A549 (cell line): Measurements from ENCODE around the gene ZBTB46. TPM values are rescaled to one million over a fixed set of nuclear protein-coding genes. Genes with fewer than 3 reads are reported as not detected.

Experiments
- ATAC-seq, 2 experiments: fragments of 200-7000 bp in 1 of 2; fragments of >200 bp in 1 of 2; cut with Nextera tagmentation in 1 of 2; cut with Tn5 transposase in 1 of 2; 3 replicates each; pipeline versions ENCODE4 v1.8.0 to v1.9.1; 2018 to 2020; ENCODE audit warnings: mild to moderate bottlenecking in 1 of 2, moderate library complexity in 1 of 2
- CTCF ChIA-PET: fragments of 300-600 bp; sonication (Branson Sonifier 250); formaldehyde crosslinking; extraction: SDS; loops from one replicate; lab custom pipeline; 2021; ENCODE audit warnings: antibody characterized with exemption, inconsistent platforms; lab: Yijun Ruan, JAX
- POLR2A ChIA-PET: fragments of 350-600 bp; formaldehyde crosslinking; extraction: SDS; loops from one replicate; lab custom pipeline; 2021; ENCODE audit warnings: antibody characterized with exemption, inconsistent platforms; lab: Yijun Ruan, JAX
- DNase-seq, 2 experiments: peaks; one replicate each; pipeline versions ENCODE4 v3.0.0 to v3.0.0-alpha.2; 2011 to 2016; ENCODE audit warnings: low read depth in 1 of 2, low spot score in 1 of 2
- FAIRE-seq: peaks from 2 replicates; lab custom pipeline; 2011; peaks lifted over from hg19 to GRCh38; lab: Jason Lieb, UNC
- H3K27ac ChIP-seq, 2 experiments: fragments of >200 bp; sonication (Bioruptor Twin); formaldehyde crosslinking; 3 replicates each; pipeline ENCODE4 v1.5.1; 2016 to 2017
- H3K4me1 ChIP-seq: fragments of >200 bp; sonication (Bioruptor Twin); formaldehyde crosslinking; 3 replicates; pipeline ENCODE4 v1.6.1; 2016
- H3K4me2 ChIP-seq: fragments of >200 bp; sonication (Bioruptor Twin); formaldehyde crosslinking; 3 replicates; pipeline ENCODE4 v1.6.1; 2016
- H3K4me3 ChIP-seq: fragments of >200 bp; sonication (Bioruptor Twin); formaldehyde crosslinking; 3 replicates; pipeline ENCODE4 v1.5.1; 2016
- H3K9me3 ChIP-seq: fragments of >200 bp; sonication (Bioruptor Twin); formaldehyde crosslinking; 3 replicates; pipeline ENCODE4 v1.6.1; 2016
- CEBPB ChIP-seq, 2 experiments: fragments of >200 bp in 1 of 2; sonication (Bioruptor Twin) in 1 of 2; formaldehyde crosslinking in 1 of 2; IDR thresholded peaks; 2 replicates each; pipeline ENCODE4 v1.6.1; 2012 to 2016
- GATA3 ChIP-seq: IDR thresholded peaks from 2 replicates; pipeline ENCODE4 v1.6.1; 2012; ENCODE audit warnings: borderline replicate concordance
- HEYL ChIP-seq: fragments of 250-450 bp; sonication (Bioruptor Pico); IDR thresholded peaks from 2 replicates; pipeline ENCODE4 v1.8.0; 2021; ENCODE audit warnings: mild to moderate bottlenecking, moderate library complexity
- HOXB5 ChIP-seq: fragments of 250-450 bp; sonication (Bioruptor Pico); IDR thresholded peaks from 2 replicates; pipeline ENCODE4 v1.5.0; 2020; ENCODE audit warnings: mild to moderate bottlenecking, moderate library complexity
- JUN ChIP-seq, 2 experiments: fragments of >200 bp; sonication (Bioruptor Twin); formaldehyde crosslinking; IDR thresholded peaks; 2 replicates in 1 of 2; 3 replicates in 1 of 2; pipeline ENCODE4 v1.6.1; 2016 to 2017
- KDM1A ChIP-seq: fragments of 200-600 bp; sonication (generic); IDR thresholded peaks from 2 replicates; pipeline ENCODE4 v1.6.1; 2016; ENCODE audit warnings: low read depth, mild to moderate bottlenecking
- NPAS2 ChIP-seq: fragments of 250-450 bp; sonication (Bioruptor Pico); IDR thresholded peaks from 2 replicates; pipeline ENCODE4 v1.8.0; 2022; ENCODE audit warnings: mild to moderate bottlenecking, moderate library complexity, borderline replicate concordance
- POLR2A ChIP-seq: IDR thresholded peaks from 2 replicates; pipeline ENCODE4 v1.6.1; 2012; ENCODE audit warnings: mild to moderate bottlenecking, low read length
- RARB ChIP-seq: fragments of 250-450 bp; sonication (Bioruptor Pico); IDR thresholded peaks from 2 replicates; pipeline ENCODE4 v1.8.0; 2021; ENCODE audit warnings: mild to moderate bottlenecking, moderate library complexity
- RNF2 ChIP-seq: fragments of 200-600 bp; sonication (generic); IDR thresholded peaks from 2 replicates; pipeline ENCODE4 v1.6.1; 2016; ENCODE audit warnings: low read depth, mild to moderate bottlenecking, antibody characterized with exemption, moderate library complexity, borderline replicate concordance
- SMC3 ChIP-seq: fragments of >200 bp; sonication (Bioruptor Twin); formaldehyde crosslinking; IDR thresholded peaks from 3 replicates; pipeline ENCODE4 v1.6.1; 2018; ENCODE audit warnings: inconsistent platforms
- SREBF2 ChIP-seq: fragments of 450-650 bp; IDR thresholded peaks from 2 replicates; pipeline ENCODE4 v1.6.1; 2014; ENCODE audit warnings: mild to moderate bottlenecking, moderate library complexity
- ZNF302 ChIP-seq: fragments of 250-450 bp; sonication (Bioruptor Pico); IDR thresholded peaks from 2 replicates; pipeline ENCODE4 v1.9.0; 2021; ENCODE audit warnings: inconsistent platforms, mild to moderate bottlenecking, moderate library complexity
- WGBS: methylation state at CpG from one replicate; pipeline ENCODE4 v1.1.6; 2017; ENCODE audit errors: missing lambda C conversion rate; 5-methylcytosine and 5-hydroxymethylcytosine counted together
- polyA plus RNA-seq, 4 experiments: library from polyadenylated mRNA; depleted of rRNA in 3 of 4; stranded (reverse); fragments of >200 nt; fragmentation: RNase III in 1 of 4; extraction: RNeasy Plus Mini Kit Qiagen cat#74134 plus additional on column Dnase treatment in 1 of 4; gene quantifications; 2 replicates in 3 of 4; 3 replicates in 1 of 4; pipeline ENCODE4 v1.2.3, GENCODE V29; 2011 to 2017
- TF ChIP-seq, protein P1 (sequence below): fragments of 450-650 bp; IDR thresholded peaks from 2 replicates; pipeline ENCODE4 v1.6.1; 2014; ENCODE audit warnings: antibody characterized with exemption
- TF ChIP-seq, protein P2 (sequence below): IDR thresholded peaks from 2 replicates; pipeline ENCODE4 v1.6.1; 2012
- TF ChIP-seq, protein P3 (sequence below): fragments of >200 bp; sonication (Bioruptor Twin); formaldehyde crosslinking; IDR thresholded peaks from 3 replicates; pipeline ENCODE4 v1.5.1; 2016
- TF ChIP-seq, protein P4 (sequence below): fragments of 200-600 bp; sonication (generic); IDR thresholded peaks from 2 replicates; pipeline ENCODE4 v1.6.1; 2016; ENCODE audit warnings: antibody characterized with exemption, mild to moderate bottlenecking, moderate library complexity

ZBTB46 gene
- polyA plus RNA-seq, 2 of the 4 experiments (the other 2 are of a cell fraction) = 0.17 to 0.43 TPM

DNA sequence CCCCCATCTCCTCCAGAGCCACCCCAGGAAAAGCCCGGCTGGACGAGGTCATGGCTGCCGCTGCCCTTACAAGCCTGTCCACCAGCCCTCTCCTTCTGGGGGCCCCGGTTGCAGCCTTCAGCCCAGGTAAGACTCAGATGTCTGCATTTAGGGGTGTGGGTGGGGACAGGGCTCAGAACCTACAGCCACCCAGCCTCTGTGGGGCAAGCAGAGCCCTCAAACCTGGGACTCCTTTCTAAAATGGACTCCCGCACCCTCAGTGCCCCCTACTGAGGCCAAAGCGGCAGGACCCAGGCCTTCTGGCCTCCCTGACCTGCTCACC, 89.7 kb downstream of the ZBTB46 start:
- FAIRE-seq = no peak
- peak overlapping the region; percentile 97 for H3K4me3 ChIP-seq
- POLR2A ChIA-PET = interaction anchor here (0.5 to 1.6 kb wide), 11 partner anchors 9 to 239 kb away, joined by 3 to 16 read pairs (median 5); partner anchors contain the start of genes ARFRP1, DNAJC5, PPDPF and TPD52L2
- DNase-seq = no peak
- peak overlapping the region; percentile 98 for H3K4me2 ChIP-seq
- WGBS = 10% methylated on average over 5 of the region's 6 CpGs
- H3K4me1 ChIP-seq = peaks cover 17% of the 10 kb centered on the region
- peak overlapping the region; percentile 93 to 96 for H3K27ac ChIP-seq
- TF ChIP-seq, protein P1, sequence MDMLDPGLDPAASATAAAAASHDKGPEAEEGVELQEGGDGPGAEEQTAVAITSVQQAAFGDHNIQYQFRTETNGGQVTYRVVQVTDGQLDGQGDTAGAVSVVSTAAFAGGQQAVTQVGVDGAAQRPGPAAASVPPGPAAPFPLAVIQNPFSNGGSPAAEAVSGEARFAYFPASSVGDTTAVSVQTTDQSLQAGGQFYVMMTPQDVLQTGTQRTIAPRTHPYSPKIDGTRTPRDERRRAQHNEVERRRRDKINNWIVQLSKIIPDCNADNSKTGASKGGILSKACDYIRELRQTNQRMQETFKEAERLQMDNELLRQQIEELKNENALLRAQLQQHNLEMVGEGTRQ = 0 out of 2 replicates have a peak, but pooled peaks have one; percentile 1
- TF ChIP-seq HEYL = no peak
- CTCF ChIA-PET = interaction anchor here (0.7 to 2.2 kb wide), 10 partner anchors 10 to 233 kb away, joined by 3 to 12 read pairs (median 4); no protein-coding TSS in a partner anchor
- no peaks in the 10 kb centered on the region for H3K9me3 ChIP-seq
- ATAC-seq = peak in 1 of 2 experiments; percentile 9; a peak in 3 of 6 replicates

DNA sequence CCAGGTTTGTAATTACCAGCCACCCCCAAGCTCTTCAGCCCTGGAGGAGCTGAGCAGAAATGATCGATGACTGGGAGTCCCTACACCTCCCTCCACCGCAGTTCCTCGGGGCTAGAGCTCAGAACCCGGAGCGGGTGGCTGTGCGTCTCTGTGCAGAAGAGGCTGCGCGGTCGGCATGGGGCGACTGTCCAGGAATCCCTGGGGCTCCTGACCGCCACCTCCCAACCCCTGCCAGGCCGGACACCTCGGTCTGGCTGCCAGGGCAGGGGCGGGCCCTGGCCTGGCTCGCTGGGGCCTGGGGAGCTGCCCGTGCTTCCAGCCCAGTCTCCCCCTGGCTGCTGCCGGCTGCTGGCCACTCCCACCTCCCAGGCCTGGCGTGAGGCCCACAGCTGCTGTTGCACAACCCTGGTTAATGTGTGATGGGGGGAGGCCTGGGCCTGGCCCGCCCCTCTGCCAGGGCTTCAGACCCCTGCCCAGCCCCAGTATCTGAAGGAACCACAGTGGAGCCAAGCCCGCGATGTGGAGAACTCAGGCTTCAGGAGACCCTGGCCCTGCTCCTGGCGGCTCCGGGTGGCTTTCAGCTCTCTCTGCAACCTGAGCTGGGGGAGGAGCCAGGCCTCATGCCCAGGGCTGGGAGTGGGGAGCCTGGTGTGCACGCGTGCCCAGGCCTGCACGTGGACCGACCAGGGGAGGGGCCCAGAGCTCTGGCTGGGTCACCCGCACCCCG, 90.3 kb downstream of the ZBTB46 start:
- ATAC-seq (peak; percentile 58 to 85), FAIRE-seq (peak; percentile 28), DNase-seq (peak; percentile 90 to 94)
- peaks cover 17% of the 10 kb centered on the region for H3K4me1 ChIP-seq
- no peaks in the 10 kb centered on the region for H3K9me3 ChIP-seq
- ChIA-PET CTCF (interaction anchor here (0.7 to 2.2 kb wide), 13 partner anchors 11 to 246 kb away, joined by 3 to 12 read pairs (median 3); no protein-coding TSS in a partner anchor), POLR2A (interaction anchor here (0.5 to 1.6 kb wide), 11 partner anchors 9 to 240 kb away, joined by 3 to 16 read pairs (median 5); partner anchors contain the start of genes ARFRP1, DNAJC5, PPDPF and TPD52L2)
- 0% methylated on average over 8 of the region's 29 CpGs for WGBS
- peak overlapping the region; percentile 98 for H3K4me2 ChIP-seq
- H3K4me3 ChIP-seq = peak overlapping the region; percentile 97
- peak overlapping the region; percentile 93 to 96 for H3K27ac ChIP-seq
- 0 out of 3 replicates have a peak, but pooled peaks have one; percentile 9 for TF ChIP-seq SMC3
- TF ChIP-seq KDM1A = no peak
- TF ChIP-seq, protein P2, sequence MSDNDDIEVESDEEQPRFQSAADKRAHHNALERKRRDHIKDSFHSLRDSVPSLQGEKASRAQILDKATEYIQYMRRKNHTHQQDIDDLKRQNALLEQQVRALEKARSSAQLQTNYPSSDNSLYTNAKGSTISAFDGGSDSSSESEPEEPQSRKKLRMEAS = peak; percentile 93
- TF ChIP-seq, protein P1 = 0 out of 2 replicates have a peak, but pooled peaks have one; percentile 2
- TF ChIP-seq NPAS2 (CRISPR knock-in tag) = peak; percentile 68; the same call in 1 of the 2 replicates
- TF ChIP-seq, protein P3, sequence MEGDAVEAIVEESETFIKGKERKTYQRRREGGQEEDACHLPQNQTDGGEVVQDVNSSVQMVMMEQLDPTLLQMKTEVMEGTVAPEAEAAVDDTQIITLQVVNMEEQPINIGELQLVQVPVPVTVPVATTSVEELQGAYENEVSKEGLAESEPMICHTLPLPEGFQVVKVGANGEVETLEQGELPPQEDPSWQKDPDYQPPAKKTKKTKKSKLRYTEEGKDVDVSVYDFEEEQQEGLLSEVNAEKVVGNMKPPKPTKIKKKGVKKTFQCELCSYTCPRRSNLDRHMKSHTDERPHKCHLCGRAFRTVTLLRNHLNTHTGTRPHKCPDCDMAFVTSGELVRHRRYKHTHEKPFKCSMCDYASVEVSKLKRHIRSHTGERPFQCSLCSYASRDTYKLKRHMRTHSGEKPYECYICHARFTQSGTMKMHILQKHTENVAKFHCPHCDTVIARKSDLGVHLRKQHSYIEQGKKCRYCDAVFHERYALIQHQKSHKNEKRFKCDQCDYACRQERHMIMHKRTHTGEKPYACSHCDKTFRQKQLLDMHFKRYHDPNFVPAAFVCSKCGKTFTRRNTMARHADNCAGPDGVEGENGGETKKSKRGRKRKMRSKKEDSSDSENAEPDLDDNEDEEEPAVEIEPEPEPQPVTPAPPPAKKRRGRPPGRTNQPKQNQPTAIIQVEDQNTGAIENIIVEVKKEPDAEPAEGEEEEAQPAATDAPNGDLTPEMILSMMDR = no peak
- TF ChIP-seq RNF2 = 0 out of 2 replicates have a peak, but pooled peaks have one; percentile 46
- TF ChIP-seq GATA3 = peak; percentile 12; the same call in 1 of the 2 replicates
- TF ChIP-seq SREBF2 = no peak
- no peak for TF ChIP-seq HEYL
- no peak for TF ChIP-seq RARB (CRISPR knock-in tag)
- TF ChIP-seq POLR2A = peak; percentile 13; the same call in 1 of the 2 replicates
- TF ChIP-seq JUN (IDR thresholded peaks at IDR 0.05) = peak in 1 of 2 experiments; percentile 15; a peak in 1 of 5 replicates
- TF ChIP-seq CEBPB (IDR thresholded peaks at IDR 0.05) = peak; percentile 97 to 100
- TF ChIP-seq, protein P4, sequence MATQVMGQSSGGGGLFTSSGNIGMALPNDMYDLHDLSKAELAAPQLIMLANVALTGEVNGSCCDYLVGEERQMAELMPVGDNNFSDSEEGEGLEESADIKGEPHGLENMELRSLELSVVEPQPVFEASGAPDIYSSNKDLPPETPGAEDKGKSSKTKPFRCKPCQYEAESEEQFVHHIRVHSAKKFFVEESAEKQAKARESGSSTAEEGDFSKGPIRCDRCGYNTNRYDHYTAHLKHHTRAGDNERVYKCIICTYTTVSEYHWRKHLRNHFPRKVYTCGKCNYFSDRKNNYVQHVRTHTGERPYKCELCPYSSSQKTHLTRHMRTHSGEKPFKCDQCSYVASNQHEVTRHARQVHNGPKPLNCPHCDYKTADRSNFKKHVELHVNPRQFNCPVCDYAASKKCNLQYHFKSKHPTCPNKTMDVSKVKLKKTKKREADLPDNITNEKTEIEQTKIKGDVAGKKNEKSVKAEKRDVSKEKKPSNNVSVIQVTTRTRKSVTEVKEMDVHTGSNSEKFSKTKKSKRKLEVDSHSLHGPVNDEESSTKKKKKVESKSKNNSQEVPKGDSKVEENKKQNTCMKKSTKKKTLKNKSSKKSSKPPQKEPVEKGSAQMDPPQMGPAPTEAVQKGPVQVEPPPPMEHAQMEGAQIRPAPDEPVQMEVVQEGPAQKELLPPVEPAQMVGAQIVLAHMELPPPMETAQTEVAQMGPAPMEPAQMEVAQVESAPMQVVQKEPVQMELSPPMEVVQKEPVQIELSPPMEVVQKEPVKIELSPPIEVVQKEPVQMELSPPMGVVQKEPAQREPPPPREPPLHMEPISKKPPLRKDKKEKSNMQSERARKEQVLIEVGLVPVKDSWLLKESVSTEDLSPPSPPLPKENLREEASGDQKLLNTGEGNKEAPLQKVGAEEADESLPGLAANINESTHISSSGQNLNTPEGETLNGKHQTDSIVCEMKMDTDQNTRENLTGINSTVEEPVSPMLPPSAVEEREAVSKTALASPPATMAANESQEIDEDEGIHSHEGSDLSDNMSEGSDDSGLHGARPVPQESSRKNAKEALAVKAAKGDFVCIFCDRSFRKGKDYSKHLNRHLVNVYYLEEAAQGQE = no peak
- no peak for TF ChIP-seq HOXB5 (CRISPR knock-in tag)
- no peak for TF ChIP-seq ZNF302 (CRISPR knock-in tag)
